NCI-H2196 treated with DMSO at 0.1 percent for 48 hours (cell line): ENCODE data around the gene CHST8.
"Not testable (repeated sequence)": the region's sequence is repeated elsewhere in the genome, so short reads cannot be mapped to it uniquely, and the experiment has no call there.

Experiments used
- DNase-seq: peaks from one replicate; lab custom pipeline; 2025; ENCODE audit not compliant: unreplicated experiment; lab: John Stamatoyannopoulos, UW

Gene CHST8

GRCh38 chr19:33618363-33618762, 3.4 kb upstream of the CHST8 start:
- not testable (repeated sequence) for DNase-seq

- no peak for DNase-seq
These were observed 2.9 kb upstream of the CHST8 start for GRCh38 chr19:33618884-33619283.

- no peak for DNase-seq
These were observed 1.1 kb upstream of the CHST8 start for GRCh38 chr19:33620611-33621010.

- no peak for DNase-seq
These were observed 528 bp upstream of the CHST8 start for GRCh38 chr19:33621065-33621785.

- DNase-seq: no peak
These were observed 704 bp downstream of the CHST8 start for GRCh38 chr19:33622505-33622808.

- no peak for DNase-seq
These were observed 1.2 kb downstream of the CHST8 start for GRCh38 chr19:33622809-33623511.

- DNase-seq: no peak
These were observed 2.8 kb downstream of the CHST8 start for GRCh38 chr19:33624586-33624985.

GRCh38 chr19:33627526-33627925, 5.8 kb downstream of the CHST8 start:
- no peak for DNase-seq

- no peak for DNase-seq
These were observed 6.4 kb downstream of the CHST8 start for GRCh38 chr19:33627962-33628839.

- no peak for DNase-seq
These were observed 7.4 kb downstream of the CHST8 start for GRCh38 chr19:33628921-33629825.

GRCh38 chr19:33629826-33630375, 8.1 kb downstream of the CHST8 start:
- no peak for DNase-seq

- DNase-seq: no peak
These were observed 9.3 kb downstream of the CHST8 start for GRCh38 chr19:33630880-33631608.

- no peak for DNase-seq
These were observed 9.8 kb downstream of the CHST8 start for GRCh38 chr19:33631609-33631973.

- DNase-seq: no peak
These were observed 12.8 kb downstream of the CHST8 start for GRCh38 chr19:33634361-33635091.

- no peak for DNase-seq
These were observed 16.6 kb downstream of the CHST8 start for GRCh38 chr19:33638167-33639034.

- no peak for DNase-seq
These were observed 17.4 kb downstream of the CHST8 start for GRCh38 chr19:33639035-33639681.

GRCh38 chr19:33640773-33641172, 19.0 kb downstream of the CHST8 start:
- no peak for DNase-seq

- no peak for DNase-seq
These were observed 19.5 kb downstream of the CHST8 start for GRCh38 chr19:33641261-33641660.
